IMR-90 (cell line): ENCODE results near the gene CHGA.

Source experiments
- CTCF ChIP-seq: conservative IDR thresholded peaks from 2 replicates; pipeline ENCODE4 v1.5.1; 2012; ENCODE audit warnings: mild to moderate bottlenecking, low read depth, low read length, improper control_type of control experiment
- RAD21 ChIP-seq: IDR thresholded peaks from 2 replicates; pipeline ENCODE4 v1.6.1; 2012; ENCODE audit warnings: low read length, improper control_type of control experiment
- RFX5 ChIP-seq: IDR thresholded peaks from 2 replicates; pipeline ENCODE4 v1.8.0; 2012; ENCODE audit warnings: low read depth, mild to moderate bottlenecking, low read length, moderate library complexity

GRCh38 chr14:92958373-92959188 is 35.6 kb downstream of the CHGA start:
- TF ChIP-seq CTCF (no peak), RFX5 (no peak), RAD21 (no peak)
